ENCODE measurements around the gene MDFI. TPM values are rescaled to one million over a fixed set of nuclear protein-coding genes. Genes with fewer than 3 reads are reported as not detected.

The MDFI gene
- total and polyA plus RNA-seq, 8 donors, result 0.46 to 7.4 (median 2.2) TPM

- Histone ChIP-seq H3K36me3 (no peaks in the 10 kb centered on the region), H3K27ac (no peak overlapping the region), H3K4me1 (peaks cover 3 to 5% (median 5%) of the 10 kb centered on the region in 3 donors), H3K9me3 (no peaks in the 10 kb centered on the region), H3K4me3 (no peak overlapping the region), H3K27me3 (peaks cover 0 to 14% (median 0%) of the 10 kb centered on the region in 4 donors)
- DNase-seq (no peak), ATAC-seq (no peak), FAIRE-seq (no peak)
- TF ChIP-seq, protein P1, sequence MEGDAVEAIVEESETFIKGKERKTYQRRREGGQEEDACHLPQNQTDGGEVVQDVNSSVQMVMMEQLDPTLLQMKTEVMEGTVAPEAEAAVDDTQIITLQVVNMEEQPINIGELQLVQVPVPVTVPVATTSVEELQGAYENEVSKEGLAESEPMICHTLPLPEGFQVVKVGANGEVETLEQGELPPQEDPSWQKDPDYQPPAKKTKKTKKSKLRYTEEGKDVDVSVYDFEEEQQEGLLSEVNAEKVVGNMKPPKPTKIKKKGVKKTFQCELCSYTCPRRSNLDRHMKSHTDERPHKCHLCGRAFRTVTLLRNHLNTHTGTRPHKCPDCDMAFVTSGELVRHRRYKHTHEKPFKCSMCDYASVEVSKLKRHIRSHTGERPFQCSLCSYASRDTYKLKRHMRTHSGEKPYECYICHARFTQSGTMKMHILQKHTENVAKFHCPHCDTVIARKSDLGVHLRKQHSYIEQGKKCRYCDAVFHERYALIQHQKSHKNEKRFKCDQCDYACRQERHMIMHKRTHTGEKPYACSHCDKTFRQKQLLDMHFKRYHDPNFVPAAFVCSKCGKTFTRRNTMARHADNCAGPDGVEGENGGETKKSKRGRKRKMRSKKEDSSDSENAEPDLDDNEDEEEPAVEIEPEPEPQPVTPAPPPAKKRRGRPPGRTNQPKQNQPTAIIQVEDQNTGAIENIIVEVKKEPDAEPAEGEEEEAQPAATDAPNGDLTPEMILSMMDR (IDR thresholded peaks at IDR 0.05), result no peak
- intact Hi-C loops (cut with DNase I), result no loop called here
- WGBS, 2 donors, result 91 to 96% methylated on average over 9 of the region's 9 CpGs
These were observed 3.2 kb downstream of the MDFI start for GRCh38 chr6:41641352-41641925.

DNA sequence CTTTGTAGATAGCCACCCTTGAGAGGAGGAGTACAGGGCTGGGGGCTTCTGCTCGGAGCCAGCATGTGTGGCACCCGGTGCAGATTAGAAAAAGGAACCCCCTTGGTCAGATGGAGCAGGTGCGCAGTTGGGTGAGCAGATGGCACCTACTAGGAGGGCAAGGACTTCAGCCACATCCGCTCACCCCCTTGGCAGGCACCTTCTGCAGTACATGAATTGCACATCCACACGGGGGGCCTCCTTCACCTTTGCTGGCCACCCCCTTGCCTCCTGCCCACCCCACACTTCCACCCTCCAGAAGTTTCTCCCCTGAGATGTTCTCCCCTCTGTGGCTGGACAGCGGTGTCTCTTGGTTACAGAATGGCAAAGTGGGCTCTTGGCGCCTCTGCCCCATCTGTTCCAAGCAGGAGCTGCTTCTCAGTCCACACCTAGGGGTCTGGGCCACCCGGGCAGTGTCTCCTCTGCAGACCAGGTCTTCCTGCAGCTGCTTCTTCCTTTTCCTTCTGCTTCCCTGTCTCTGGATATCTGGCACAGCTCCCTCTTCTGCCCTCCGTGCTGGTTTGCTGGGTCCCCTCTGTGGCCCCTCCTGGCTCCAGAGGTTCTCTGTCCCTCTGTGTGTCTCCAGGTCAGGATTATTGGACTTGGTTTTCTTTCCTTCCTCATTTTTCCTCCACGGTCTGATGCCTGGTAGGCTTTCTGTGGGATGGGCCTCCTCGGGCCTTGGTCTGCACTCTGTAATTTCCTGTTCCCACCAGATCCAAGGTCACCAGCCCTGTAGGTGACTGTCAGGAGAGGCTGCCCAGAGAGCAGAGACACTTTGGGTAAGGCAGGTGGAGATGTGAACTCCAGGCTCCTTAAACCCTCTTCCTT is 4.1 kb downstream of the MDFI start:
- H3K4me3 ChIP-seq, result no peak overlapping the region
- FAIRE-seq (no peak), DNase-seq (no peak), ATAC-seq (no peak)
- H3K4me1 ChIP-seq, result peaks cover 3 to 5% (median 5%) of the 10 kb centered on the region in 3 donors
- H3K36me3 ChIP-seq, result no peaks in the 10 kb centered on the region
- intact Hi-C loops (cut with DNase I), result no loop called here
- WGBS, 2 donors, result 65 to 74% methylated on average over 11 of the region's 11 CpGs
- no peaks in the 10 kb centered on the region for H3K9me3 ChIP-seq
- H3K27ac ChIP-seq, result no peak overlapping the region
- TF ChIP-seq, protein P1 (IDR thresholded peaks at IDR 0.05), result no peak
- H3K27me3 ChIP-seq, result peaks cover 0 to 9% (median 0%) of the 10 kb centered on the region in 4 donors

DNA sequence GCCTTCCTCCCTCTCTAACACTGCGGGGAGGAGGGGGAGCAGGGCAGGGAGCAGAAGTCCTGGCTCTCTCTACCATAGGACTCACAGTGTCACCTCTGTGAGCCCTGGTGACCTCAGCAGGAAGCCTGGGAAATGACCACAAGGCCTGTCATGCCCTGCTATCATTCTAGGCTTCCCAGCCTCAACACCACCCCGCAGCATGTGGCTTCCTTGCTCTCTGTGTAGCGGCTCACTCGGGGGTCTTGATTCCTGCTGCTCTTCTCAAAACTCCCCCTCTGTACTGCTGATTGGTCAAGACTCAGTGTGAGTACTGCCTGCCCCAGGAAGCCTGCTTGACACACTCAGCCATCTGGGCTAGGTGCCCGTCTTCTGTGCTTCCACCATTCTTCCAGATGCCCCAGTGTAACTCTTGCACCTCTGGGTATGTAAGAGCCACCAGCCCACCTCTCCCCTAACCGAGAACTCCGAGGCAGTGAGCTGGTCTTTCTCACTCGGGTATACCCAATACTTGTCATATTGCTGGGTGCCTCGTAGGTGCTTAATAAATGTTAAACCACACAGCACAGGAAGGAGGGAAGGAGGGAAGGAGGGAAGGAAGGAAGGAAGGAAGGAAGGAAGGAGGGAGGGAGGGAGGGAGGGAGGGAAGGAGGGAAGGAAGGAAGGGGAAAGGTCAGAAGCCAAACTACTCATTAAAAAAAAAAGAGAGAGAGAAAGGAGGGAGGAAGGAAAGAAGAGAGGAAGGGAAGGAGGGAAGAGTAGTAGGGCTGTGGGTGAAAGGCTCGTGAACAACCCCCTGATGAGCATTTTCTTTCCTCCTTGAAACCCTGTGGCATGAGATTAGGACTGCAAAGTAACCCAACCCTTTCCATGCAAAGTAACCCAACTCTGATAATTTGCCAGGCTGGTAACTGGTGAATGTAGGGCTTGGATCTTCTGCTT is 5.0 kb downstream of the MDFI start:
- intact Hi-C loops (cut with DNase I), result no loop called here
- Histone ChIP-seq H3K36me3 (no peaks in the 10 kb centered on the region), H3K4me1 (peaks cover 0 to 5% (median 3%) of the 10 kb centered on the region in 3 donors), H3K4me3 (no peak overlapping the region), H3K27me3 (peaks cover 0 to 4% (median 0%) of the 10 kb centered on the region in 4 donors), H3K27ac (no peak overlapping the region), H3K9me3 (no peaks in the 10 kb centered on the region)
- TF ChIP-seq, protein P1 (IDR thresholded peaks at IDR 0.05), result no peak
- ATAC-seq (no peak), FAIRE-seq (no peak), DNase-seq (peak in 1 of 6 donors; percentile 27)
- 64 to 76% methylated on average over 10 of the region's 10 CpGs for WGBS, 2 donors

DNA sequence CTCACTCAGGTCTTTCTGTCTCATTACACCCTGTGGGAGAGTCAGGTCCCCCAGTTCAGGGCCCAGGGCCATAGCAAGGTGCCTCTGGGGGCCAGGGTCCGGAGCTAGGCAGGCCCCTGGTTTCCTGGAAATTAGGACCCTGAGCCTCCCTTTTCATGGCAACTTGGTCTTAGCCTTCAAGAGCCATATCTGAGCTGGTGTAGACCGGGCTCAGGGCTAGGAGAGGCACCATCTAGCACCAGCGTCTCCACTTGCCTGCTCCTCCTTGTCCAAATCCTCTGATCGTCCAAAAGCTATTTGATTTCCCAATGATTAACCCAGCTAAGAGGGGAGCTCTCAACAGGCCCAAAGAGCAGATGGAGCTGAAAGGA is 5.6 kb downstream of the MDFI start:
- Histone ChIP-seq H3K36me3 (no peaks in the 10 kb centered on the region), H3K9me3 (no peaks in the 10 kb centered on the region), H3K27ac (no peak overlapping the region), H3K27me3 (no peaks in the 10 kb centered on the region), H3K4me3 (no peak overlapping the region), H3K4me1 (no peaks in the 10 kb centered on the region)
- no peak for DNase-seq
- FAIRE-seq, result no peak
- TF ChIP-seq, protein P1 (IDR thresholded peaks at IDR 0.05), result no peak
- no peak for ATAC-seq
- WGBS, 2 donors, result 91 to 92% methylated on average over 4 of the region's 4 CpGs
- intact Hi-C loops (cut with DNase I), result no loop called here
